HG02678 (cell line): ENCODE results near the gene SLC38A5.
A peak's percentile ranks its signal among the peaks of the same experiment; 100 is the strongest.
"Not testable (repeated sequence)": the region's sequence is repeated elsewhere in the genome, so short reads cannot be mapped to it uniquely, and the experiment has no call there.

Source experiments
- ATAC-seq: cut with Tn5 transposase; IDR thresholded peaks from one replicate; pipeline ENCODE4 v1.9.1; 2021; ENCODE audit warnings: mild to moderate bottlenecking, moderate library complexity; ENCODE audit not compliant: unreplicated experiment

The SLC38A5 gene

DNA sequence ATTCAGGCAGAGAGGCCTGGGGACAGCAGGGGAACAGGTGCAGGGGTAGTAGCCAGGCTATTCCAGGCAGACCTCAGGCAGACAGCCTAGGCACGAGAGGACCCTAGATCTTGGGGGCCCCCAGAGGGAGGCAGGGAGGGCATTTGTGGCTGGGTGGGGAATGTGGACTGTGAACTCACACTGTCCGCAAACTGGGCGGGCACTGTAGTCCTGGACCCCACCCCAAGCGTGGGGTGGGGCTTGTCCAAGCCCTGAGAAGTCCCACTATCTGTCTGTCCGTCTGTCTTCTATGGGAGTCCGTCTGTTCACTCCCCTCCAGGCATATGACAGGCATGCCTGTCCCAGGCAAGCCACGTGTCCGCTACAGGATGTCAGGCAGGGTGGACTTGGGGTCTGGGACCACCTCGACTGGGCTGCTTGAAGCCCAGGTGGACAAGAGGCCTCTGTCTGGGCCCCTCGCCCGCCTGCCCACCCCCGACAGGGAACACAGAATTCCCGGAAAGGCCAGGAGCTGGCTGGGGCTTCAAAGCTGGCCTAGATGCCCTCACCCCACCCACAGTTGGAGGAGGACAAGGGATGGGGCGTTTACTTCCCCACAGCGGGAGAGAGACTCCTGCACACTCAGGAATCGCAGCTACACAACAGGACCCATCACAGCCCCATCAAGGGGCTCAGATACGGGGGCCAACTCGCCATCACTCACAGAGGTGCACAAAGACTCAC is at the start of gene SLC38A5:
Gene SLC38A5, minus strand, starts transcription at position 151 of the 723 bp plus-strand sequence. CDS start 2,336 bp downstream, outside the sequence.
- no peak for ATAC-seq

DNA sequence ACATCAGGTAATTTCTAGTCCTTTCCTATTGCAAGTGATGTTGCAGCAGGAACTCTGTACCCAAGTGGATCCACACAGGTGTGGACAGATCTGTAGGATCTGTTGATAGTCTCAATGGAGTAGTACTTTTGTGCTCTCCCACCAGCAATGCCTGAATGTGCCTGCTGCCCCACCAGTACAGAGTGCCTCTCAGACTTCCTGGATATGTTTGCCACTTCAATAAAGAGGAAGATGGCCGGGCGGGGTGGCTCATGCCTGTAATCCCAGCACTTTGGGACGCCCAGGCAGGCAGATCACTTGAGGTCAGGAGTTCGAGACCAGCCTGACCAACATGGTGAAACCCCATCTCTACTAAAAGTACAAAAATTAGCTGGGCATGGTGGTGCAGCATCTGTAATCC is 49.4 kb upstream of the SLC38A5 start:
- ATAC-seq: not testable (repeated sequence)

DNA sequence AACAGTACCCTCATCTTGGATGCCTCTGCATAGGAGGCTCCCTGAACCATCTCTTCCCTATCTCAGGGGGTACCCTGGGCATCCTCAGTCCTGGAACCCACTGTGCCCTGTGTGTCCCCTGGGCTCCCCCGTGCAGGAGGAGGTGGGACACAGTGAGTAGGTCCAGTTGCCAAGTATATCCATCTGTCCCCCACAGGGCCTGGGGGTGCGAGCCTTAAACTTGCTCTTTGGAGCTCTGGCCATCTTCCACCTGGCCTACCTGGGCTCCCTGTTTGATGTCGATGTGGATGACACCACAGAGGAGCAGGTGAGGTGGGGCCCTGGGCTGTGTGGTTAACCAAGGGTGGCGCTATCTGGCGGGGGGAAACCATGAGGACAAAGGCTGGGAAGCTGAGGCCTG is 46.9 kb upstream of the SLC38A5 start:
- no peak for ATAC-seq

DNA sequence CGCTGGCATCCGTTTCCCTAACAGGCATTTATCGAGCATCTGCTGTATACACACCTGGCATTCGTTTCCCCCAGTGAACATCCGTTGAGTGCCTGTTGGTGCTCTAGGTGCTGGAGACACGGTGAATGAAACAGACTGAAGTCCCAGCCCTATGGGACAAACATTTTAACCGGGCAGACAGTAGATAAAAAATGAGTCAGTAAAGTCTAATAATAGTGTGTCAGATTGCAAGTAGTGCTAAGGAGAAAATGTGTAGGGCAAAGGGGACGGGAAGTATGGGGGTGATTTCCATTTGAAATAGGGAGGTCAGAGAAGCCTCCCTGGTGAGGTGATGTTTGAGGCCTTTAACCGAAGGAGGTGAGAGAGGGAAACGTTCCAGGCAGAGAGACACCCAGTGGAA is 46.2 kb upstream of the SLC38A5 start:
- ATAC-seq: no peak

DNA sequence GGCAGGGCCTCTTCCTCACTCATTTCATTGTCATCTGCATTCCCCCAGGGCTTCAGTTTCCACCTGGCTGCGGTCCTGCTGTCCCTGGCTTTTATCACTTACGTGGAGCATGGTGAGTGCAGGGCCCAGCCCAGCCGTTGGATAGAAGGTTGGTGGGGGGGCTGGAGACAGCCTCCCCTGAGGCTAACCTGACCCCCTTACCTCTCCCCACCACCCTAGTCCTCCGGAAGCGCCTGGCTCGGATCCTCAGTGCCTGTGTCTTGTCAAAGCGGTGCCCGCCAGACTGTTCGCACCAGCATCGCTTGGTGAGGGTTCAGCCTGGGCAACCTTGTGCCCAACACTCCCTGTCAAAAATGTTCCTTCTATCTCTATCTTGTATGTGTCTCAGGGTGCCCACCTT is 45.8 kb upstream of the SLC38A5 start:
- no peak for ATAC-seq

DNA sequence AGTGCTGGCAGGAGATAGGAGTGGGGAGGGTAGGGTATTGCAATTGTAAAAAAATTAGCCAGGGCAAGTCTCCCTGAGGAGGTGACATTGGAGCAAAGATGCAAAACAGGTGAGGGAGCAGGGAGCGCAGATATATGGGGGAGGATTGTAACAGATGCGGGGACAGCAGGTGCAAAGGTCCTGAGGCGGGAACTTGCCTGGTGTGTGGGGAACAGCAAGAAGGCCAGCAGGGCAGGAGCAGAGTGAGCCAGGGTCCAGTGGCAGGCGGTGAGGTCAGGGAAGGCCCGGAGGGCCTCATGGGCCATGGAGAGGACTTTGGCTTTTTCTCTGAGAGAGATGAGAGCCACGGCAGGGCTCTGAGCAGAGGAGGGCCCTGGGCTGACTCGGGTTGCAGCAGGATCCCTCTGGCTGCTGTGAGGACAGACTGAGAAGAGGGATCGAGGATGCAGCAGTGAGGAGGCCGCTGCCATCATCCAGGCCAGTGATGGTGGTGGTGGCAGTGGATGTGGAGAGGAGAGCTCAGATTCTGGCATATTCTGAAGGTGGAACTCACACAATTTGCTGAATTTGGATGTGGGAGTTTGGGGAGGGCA is 44.9 kb upstream of the SLC38A5 start:
- ATAC-seq: no peak

DNA sequence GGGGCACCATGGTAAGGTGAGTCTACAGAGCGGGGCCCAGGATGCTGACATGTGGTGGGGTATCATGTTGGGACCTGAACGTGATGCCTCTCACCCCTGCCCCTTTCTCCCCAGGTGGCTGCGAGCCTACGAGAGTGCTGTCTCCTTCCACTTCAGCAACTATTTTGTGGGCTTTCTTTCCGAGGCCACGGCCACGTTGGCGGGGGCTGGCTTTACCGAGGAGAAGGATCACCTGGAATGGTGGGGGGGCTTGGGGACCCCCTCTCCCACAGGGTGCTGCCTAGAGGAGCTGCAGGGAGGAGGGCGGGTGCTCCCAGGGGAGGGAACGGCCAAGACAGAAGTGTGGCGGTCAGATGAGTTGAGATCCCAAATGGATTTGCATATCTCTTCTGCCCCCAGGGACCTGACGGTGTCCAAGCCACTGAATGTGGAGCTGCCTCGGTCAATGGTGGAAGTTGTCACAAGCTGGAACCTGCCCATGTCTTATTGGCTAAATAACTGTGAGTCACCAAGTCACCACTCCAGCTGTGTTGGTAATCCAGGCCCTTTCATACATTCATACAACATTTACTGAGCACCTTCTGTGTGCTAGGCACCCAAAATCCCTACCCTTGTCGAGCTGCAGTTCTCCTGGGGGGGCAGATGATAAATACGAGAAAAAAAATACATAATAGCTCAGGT is 44.2 kb upstream of the SLC38A5 start:
- no peak for ATAC-seq

DNA sequence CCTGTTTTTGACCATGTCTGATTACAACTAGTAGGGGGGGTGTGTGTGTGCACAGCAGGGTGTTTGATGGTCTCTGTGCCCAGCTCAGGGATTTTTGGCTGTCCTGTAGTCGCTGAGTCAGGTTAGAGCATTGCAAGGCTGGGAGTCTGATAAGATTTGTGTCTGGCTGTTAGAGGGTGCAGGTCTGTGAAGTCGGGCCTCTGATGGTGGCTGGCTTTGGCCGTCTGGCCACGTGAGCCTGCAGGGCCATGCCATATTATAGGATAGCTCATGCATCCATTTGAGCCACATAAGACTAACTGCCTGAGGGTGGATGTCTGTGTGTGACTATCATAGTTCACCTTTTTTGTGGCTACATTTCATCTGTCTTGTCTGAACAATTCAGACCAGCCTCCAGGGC is 43.6 kb upstream of the SLC38A5 start:
- ATAC-seq: no peak

DNA sequence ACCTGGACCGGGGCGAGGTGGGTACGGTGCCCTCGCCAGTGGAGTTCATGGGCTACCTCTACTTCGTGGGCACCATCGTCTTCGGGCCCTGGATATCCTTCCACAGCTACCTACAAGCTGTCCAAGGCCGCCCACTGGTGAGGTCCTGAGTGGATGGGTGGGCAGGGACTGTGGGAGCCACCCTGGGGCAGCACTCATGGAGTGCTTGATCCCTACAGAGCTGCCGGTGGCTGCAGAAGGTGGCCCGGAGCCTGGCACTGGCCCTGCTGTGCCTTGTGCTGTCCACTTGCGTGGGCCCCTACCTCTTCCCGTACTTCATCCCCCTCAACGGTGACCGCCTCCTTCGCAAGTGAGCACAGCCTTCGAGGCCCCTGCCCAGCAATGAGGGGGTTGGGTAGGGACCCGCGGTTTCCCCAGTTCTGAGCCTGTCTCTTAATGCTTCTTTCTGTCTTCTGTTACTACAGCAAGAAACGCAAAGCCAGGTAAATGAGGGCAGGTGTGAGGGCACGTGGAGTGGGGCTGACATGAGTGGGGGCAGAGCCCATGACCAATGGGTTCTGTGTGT is 42.4 kb upstream of the SLC38A5 start:
- no peak for ATAC-seq

DNA sequence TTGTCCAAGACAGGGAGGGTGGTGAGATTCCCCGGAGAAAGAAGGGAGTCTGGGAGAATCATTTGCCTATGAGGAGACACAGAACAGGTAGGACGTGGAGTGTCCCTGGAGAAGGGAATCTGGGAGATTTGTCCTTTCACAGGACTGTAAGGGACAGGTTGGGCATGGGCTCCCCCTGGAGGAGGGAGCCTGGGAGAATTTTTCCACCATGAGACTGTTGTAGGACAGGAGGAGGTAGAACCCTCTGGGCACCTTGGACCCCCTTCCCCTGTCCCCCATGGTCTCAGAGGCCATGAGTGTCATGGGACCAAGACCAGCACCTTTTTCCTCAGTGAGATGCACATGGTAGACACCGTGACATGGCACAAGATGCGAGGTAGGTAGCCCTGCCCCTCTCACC is 41.5 kb upstream of the SLC38A5 start:
- ATAC-seq: no peak

DNA sequence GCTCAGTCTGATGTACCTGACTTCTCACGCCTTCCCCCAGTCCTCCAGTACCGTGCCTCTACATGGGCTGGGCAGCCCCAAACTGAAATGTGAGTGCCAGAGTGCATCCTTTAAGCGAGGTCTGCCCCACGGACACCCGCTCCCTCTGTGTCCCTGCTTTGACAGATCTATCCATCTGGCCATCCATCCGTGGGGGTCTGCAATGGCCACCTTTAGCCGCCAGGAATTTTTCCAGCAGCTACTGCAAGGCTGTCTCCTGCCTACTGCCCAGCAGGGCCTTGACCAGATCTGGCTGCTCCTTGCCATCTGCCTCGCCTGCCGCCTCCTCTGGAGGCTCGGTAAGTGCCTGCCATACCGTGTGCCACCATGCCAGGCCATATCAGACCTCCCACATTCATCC is 39.6 kb upstream of the SLC38A5 start:
- no peak for ATAC-seq

DNA sequence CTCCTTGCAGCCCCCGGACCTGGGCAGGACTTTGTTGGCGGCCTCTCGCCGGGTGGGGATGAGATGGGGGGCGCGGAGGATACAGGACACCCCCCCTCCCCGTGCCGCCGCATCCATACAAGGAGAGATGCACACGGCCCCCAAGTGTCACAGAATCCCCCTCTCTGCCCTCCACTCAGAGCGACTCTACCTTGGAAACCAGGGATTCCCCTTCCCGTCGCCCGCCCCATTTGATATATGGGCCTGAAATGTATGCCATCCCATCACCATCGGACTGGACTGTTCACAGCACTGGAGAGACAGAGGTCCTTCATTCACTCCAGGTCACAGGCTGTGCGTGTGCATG is 39.2 kb upstream of the SLC38A5 start:
- no peak for ATAC-seq

DNA sequence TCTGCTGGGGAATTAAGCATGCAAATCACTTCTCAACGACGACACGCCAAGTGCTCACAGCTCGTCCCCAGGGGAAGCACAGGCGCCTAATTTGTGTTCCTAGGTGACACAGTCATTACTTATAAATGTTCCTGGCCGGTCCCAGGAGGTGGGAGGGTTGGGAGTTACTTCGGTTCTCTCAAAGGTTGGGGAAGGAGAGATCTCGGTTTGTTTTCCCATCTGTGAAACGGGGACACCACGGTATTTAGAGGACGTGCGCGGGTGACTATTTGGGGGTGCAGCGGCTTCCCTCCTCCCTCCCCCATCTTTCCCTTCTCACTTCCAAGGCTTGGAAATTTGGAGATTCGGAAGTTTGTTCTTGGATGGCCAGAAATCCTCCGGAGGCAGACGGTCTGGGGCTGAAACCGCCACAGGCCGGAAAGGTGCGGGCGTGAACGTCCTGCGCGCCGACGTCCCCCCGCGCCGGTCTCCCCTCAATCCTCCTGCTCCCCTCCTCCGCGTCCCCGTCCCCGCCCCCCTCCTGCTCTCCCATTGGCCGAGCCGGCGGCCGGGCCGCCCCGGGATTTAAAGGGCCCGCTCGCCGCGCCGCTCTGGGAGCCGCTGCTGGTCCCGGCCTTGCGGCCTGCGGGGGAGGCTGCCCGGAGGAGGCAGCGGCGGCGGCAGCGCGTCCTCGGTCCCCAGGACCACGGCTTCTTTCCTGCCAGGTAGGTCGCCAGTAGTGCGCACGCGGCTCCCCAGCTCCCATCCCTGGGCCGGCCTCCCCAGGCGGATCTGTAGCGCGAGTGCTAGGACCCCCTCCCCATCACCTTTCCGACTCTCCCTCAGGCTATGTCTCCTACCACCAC is 38.6 kb upstream of the SLC38A5 start, which contains the start of gene PORCN:
Gene PORCN, plus strand, starts transcription at position 593 of the 845 bp plus-strand sequence. CDS start 829 bp downstream, outside the sequence.
- peak; percentile 88 for ATAC-seq

DNA sequence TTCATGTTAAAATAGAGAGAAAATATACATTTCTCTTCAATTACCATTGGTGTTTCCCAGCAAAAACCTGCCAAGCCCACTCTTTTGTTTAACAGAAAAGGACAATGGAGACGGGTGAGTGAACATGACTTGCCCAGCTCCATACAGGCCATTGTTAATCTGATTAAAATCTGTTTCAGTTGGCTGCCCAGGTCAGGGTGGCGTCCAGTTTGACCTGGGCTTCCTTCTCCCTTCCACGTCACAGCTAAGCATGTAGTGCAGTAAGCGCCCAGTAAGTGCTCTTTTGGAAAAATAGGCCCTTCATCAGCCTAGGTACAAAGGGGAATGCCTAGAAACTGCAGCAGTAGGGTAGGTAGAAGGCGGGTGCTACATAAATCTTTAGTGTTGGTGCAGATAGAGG is 37.2 kb upstream of the SLC38A5 start:
- no peak for ATAC-seq

DNA sequence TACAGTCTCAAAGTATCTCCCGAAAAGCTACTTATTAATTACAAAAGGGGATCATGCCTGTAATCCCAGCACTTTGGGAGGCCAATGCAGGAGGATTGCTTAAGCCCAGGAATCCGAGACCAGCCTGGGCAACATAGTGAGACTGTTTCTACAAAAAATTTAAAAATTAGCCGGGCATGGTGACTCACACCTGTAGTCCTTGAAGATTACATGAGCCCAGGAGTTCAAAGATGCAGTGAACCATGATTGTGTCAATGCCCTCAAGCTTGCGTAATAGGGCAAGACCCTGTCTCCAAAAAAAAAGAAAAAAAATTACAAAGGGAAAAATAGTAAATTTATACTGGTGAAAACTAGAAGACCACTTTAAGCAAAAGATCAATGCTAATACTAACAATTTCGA is 35.4 kb upstream of the SLC38A5 start:
- ATAC-seq: no peak

DNA sequence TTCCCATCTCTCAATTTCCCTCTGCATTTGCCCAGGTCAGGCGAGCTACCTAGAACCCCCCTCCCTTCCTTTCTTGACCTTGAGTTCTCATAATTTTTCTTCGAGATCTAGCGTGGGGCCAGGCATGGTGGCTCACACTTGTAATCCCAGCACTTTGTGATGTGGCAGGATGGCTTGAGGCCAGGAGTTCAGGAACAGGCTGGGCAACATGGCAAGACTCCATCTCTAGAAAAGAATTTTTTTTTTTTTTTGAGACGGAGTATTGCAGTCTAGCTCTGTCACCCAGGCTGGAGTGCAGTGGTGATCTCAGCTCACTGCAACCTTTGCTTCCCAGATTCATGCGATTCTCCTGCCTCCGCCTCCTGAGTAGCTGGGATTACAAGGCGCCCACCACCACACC is 34.2 kb upstream of the SLC38A5 start:
- no peak for ATAC-seq

DNA sequence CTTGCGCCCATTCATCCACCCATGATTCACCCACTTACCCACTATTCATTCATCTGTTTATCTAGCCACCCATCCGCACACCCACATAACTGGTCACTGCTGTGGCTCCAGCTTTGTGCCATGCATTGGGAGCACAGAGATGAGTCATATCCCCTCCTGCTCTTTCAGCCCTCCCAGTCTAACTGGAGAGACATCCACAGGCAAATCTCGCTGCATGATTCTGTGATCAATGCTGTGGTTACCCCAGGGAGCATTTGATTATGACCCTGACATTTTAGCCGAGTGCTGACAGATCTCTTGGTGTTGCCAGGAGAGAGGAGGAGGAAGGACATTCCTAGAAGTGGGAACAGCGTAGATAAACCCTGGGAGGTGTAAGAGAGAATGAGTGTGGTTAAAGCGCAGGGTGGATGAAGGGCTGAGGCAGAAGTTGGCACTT is 28.3 kb upstream of the SLC38A5 start:
- no peak for ATAC-seq

DNA sequence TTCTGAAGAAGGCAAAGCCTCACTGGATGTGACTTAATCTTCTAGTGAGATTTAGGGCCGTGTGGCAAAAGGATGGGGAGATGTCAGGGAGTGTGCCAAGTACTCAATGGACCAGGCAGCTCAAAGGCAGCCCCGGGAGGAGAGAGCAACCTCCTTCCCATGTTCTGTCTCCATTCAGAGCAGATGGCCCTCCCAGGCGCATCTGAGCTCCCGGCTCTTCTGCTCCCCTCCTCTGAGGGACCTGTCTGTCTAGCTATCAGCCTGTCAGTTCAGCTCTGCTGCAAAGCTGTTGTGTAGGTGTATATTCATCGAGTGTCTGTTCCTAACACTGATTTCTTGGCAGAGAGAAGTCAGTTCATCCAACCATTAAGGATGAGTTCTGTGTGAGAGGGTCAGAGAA is 27.8 kb upstream of the SLC38A5 start:
- no peak for ATAC-seq

DNA sequence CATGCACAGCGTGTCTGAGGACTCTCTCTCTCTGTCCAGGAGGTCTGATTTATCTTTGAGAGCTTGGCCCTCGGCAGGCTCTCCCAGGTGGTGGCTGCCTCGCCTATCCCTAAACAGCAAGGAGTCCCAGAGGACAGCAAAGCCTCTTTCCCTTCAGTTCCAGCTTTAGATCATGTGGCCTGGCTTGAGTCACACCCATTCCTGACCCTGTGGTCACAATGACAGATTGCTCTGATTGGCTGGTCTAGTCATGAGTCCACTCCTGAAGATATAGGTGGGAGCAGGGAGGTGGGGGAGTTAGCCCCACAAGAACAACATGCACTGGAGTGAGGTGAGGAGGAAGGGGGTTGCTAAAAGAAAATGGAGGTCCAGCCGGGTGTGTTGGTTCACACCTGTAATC is 26.6 kb upstream of the SLC38A5 start:
- ATAC-seq: no peak

DNA sequence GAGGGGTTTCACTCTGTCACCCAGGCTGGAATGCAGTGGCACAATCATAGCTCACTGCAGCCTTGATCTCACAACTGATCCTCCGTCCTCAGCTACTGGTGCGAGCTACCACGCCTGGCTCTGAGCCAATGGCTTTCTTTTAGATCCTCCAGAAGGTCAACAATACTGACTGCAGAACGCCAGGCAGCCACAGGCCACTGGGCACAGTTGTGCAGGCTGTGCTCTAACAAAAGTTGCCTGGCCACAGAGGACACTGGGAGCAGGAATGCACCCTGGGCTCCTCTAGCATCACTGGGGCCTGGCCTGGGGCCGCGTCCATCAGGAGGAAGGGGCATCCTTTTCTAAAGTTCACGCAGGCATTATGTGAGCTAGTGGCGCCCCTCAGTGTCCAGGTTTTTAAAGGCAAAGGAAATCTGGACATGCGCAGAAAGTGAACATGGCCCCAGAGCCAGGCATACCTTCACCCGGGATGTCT is 23.9 kb upstream of the SLC38A5 start:
- no peak for ATAC-seq
